ENCODE data around the gene TUBB4A. TPM values are rescaled to one million over a fixed set of nuclear protein-coding genes. Genes with fewer than 3 reads are reported as not detected.

Gene TUBB4A
- total and polyA plus RNA-seq, 2 experiments from 2014 or later = not detected

GRCh38 chr19:6528544-6529121 is 26.5 kb upstream of the TUBB4A start:
- H3K9me2 ChIP-seq (ENCODE audit: insufficient read depth) = no peaks in the 10 kb centered on the region
- no peaks in the 10 kb centered on the region for H3K9me3 ChIP-seq (ENCODE audit: low read depth)
- H3K4me1 ChIP-seq (ENCODE audit: insufficient read depth) = peaks cover 4% of the 10 kb centered on the region
- H3F3A ChIP-seq (ENCODE audit: insufficient read depth) = no peaks in the 10 kb centered on the region
- in situ Hi-C loops (cut with MboI) = no loop called here
- H3K4me3 ChIP-seq = no peak overlapping the region
- H3K27me3 ChIP-seq (replicated peaks; ENCODE audit: insufficient read depth) = peaks cover 9% of the 10 kb centered on the region
- H3K79me2 ChIP-seq (ENCODE audit: insufficient read depth) = no peaks in the 10 kb centered on the region
- H3K27ac ChIP-seq = no peak overlapping the region
- H2AFZ ChIP-seq = no peak overlapping the region
- H3K36me3 ChIP-seq (ENCODE audit: low read depth) = no peaks in the 10 kb centered on the region
- WGBS, 2 experiments (ENCODE audit: low coverage in 1 of 2, low lambda C conversion rate in 2 of 2, missing lambda C conversion rate in 2 of 2) = 10 to 20% methylated on average over 9 of the region's 9 CpGs
- peak; percentile 18 for DNase-seq
- no peak overlapping the region for H3K4me2 ChIP-seq (ENCODE audit: unreplicated experiment)
- H4K20me1 ChIP-seq (ENCODE audit: insufficient read depth) = no peaks in the 10 kb centered on the region
- H3K9ac ChIP-seq = no peak overlapping the region
- TF ChIP-seq EZH2 (IDR thresholded peaks at IDR 0.05; ENCODE audit: insufficient read depth, poor library complexity, severe bottlenecking) (no peak), EZH2phosphoT487 (IDR thresholded peaks at IDR 0.05; ENCODE audit: insufficient read depth, low read depth) (no peak)

GRCh38 chr19:6527893-6528543 is 25.9 kb upstream of the TUBB4A start:
- no peaks in the 10 kb centered on the region for H3F3A ChIP-seq (ENCODE audit: insufficient read depth)
- no peak overlapping the region for H3K9ac ChIP-seq
- H3K4me2 ChIP-seq (ENCODE audit: unreplicated experiment) = no peak overlapping the region
- no peaks in the 10 kb centered on the region for H3K36me3 ChIP-seq (ENCODE audit: low read depth)
- no peak for TF ChIP-seq EZH2 (IDR thresholded peaks at IDR 0.05; ENCODE audit: insufficient read depth, poor library complexity, severe bottlenecking)
- peaks cover 4% of the 10 kb centered on the region for H3K4me1 ChIP-seq (ENCODE audit: insufficient read depth)
- no peaks in the 10 kb centered on the region for H3K79me2 ChIP-seq (ENCODE audit: insufficient read depth)
- no peaks in the 10 kb centered on the region for H4K20me1 ChIP-seq (ENCODE audit: insufficient read depth)
- H3K27me3 ChIP-seq (replicated peaks; ENCODE audit: insufficient read depth) = peaks cover 9% of the 10 kb centered on the region
- no peak overlapping the region for H2AFZ ChIP-seq
- DNase-seq = no peak
- no peak overlapping the region for H3K27ac ChIP-seq
- H3K4me3 ChIP-seq = no peak overlapping the region
- in situ Hi-C loops (cut with MboI) = no loop called here
- H3K9me2 ChIP-seq (ENCODE audit: insufficient read depth) = no peaks in the 10 kb centered on the region
- no peaks in the 10 kb centered on the region for H3K9me3 ChIP-seq (ENCODE audit: low read depth)
- 67 to 69% methylated on average over 17 of the region's 17 CpGs for WGBS, 2 experiments (ENCODE audit: low coverage in 1 of 2, low lambda C conversion rate in 2 of 2, missing lambda C conversion rate in 2 of 2)

- no peak for DNase-seq
- H3K9me3 ChIP-seq (ENCODE audit: low read depth) = no peaks in the 10 kb centered on the region
- no peaks in the 10 kb centered on the region for H3K9me2 ChIP-seq (ENCODE audit: insufficient read depth)
- no peak overlapping the region for H3K4me2 ChIP-seq (ENCODE audit: unreplicated experiment)
- H3F3A ChIP-seq (ENCODE audit: insufficient read depth) = no peaks in the 10 kb centered on the region
- H3K79me2 ChIP-seq (ENCODE audit: insufficient read depth) = no peaks in the 10 kb centered on the region
- H3K36me3 ChIP-seq (ENCODE audit: low read depth) = no peaks in the 10 kb centered on the region
- TF ChIP-seq EZH2 (IDR thresholded peaks at IDR 0.05; ENCODE audit: insufficient read depth, poor library complexity, severe bottlenecking) (no peak), EZH2phosphoT487 (IDR thresholded peaks at IDR 0.05; ENCODE audit: insufficient read depth, low read depth) (no peak)
- H2AFZ ChIP-seq = no peak overlapping the region
- H3K9ac ChIP-seq = no peak overlapping the region
- in situ Hi-C loops (cut with MboI) = no loop called here
- H4K20me1 ChIP-seq (ENCODE audit: insufficient read depth) = no peaks in the 10 kb centered on the region
- H3K27me3 ChIP-seq (replicated peaks; ENCODE audit: insufficient read depth) = no peaks in the 10 kb centered on the region
- WGBS, 2 experiments (ENCODE audit: low coverage in 1 of 2, low lambda C conversion rate in 2 of 2, missing lambda C conversion rate in 2 of 2) = 53 to 73% methylated on average over 2 of the region's 2 CpGs
- H3K27ac ChIP-seq = no peak overlapping the region
- H3K4me3 ChIP-seq = no peak overlapping the region
- H3K4me1 ChIP-seq (ENCODE audit: insufficient read depth) = peaks cover 4% of the 10 kb centered on the region
These were observed 22.2 kb upstream of the TUBB4A start for GRCh38 chr19:6524311-6524710.

GRCh38 chr19:6522712-6523111 is 20.6 kb upstream of the TUBB4A start:
- no peak overlapping the region for H3K27ac ChIP-seq
- in situ Hi-C loops (cut with MboI) = no loop called here
- H3F3A ChIP-seq (ENCODE audit: insufficient read depth) = 0 out of 2 replicates have a peak, but pooled peaks cover 3% of the 10 kb centered on the region
- H3K9ac ChIP-seq = no peak overlapping the region
- no peak overlapping the region for H3K4me2 ChIP-seq (ENCODE audit: unreplicated experiment)
- WGBS, 2 experiments (ENCODE audit: low coverage in 1 of 2, low lambda C conversion rate in 2 of 2, missing lambda C conversion rate in 2 of 2) = 77 to 79% methylated on average over 6 of the region's 6 CpGs
- no peaks in the 10 kb centered on the region for H3K36me3 ChIP-seq (ENCODE audit: low read depth)
- DNase-seq = no peak
- no peaks in the 10 kb centered on the region for H3K9me3 ChIP-seq (ENCODE audit: low read depth)
- H3K4me3 ChIP-seq = no peak overlapping the region
- no peaks in the 10 kb centered on the region for H4K20me1 ChIP-seq (ENCODE audit: insufficient read depth)
- TF ChIP-seq EZH2phosphoT487 (IDR thresholded peaks at IDR 0.05; ENCODE audit: insufficient read depth, low read depth) (no peak), EZH2 (IDR thresholded peaks at IDR 0.05; ENCODE audit: insufficient read depth, poor library complexity, severe bottlenecking) (no peak)
- H3K27me3 ChIP-seq (replicated peaks; ENCODE audit: insufficient read depth) = no peaks in the 10 kb centered on the region
- H2AFZ ChIP-seq = no peak overlapping the region
- peaks cover 7% of the 10 kb centered on the region for H3K4me1 ChIP-seq (ENCODE audit: insufficient read depth)
- H3K79me2 ChIP-seq (ENCODE audit: insufficient read depth) = no peaks in the 10 kb centered on the region
- no peaks in the 10 kb centered on the region for H3K9me2 ChIP-seq (ENCODE audit: insufficient read depth)

All from GM23248 (cell line).